GM12878 (cell line): ENCODE results near the gene BACE2. TPM values are rescaled to one million over a fixed set of nuclear protein-coding genes. Genes with fewer than 3 reads are reported as not detected.

Source experiments
- ATAC-seq: fragments of 200-7000 bp; cut with Tn5 transposase; 3 replicates; pipeline ENCODE4 v1.9.1; 2020; ENCODE audit warnings: mild to moderate bottlenecking, moderate library complexity
- BruUV-seq: library from RNA; stranded (reverse); fragments of 400-500 nt; replicated peaks from 2 replicates; lab custom pipeline; 2021; lab: Mats Ljungman, UMichigan
- CTCF ChIA-PET: fragments of 300-600 bp; sonication (Branson Sonifier 250); formaldehyde crosslinking; extraction: SDS; loops from one replicate; lab custom pipeline; 2021; ENCODE audit warnings: inconsistent platforms; lab: Yijun Ruan, JAX
- POLR2A ChIA-PET: fragments of 350-600 bp; formaldehyde crosslinking; extraction: SDS; loops from one replicate; lab custom pipeline; 2021; ENCODE audit warnings: inconsistent platforms; lab: Charles Lee
- RAD21 ChIA-PET: fragments of 300-600 bp; sonication (Branson Sonifier 250); formaldehyde crosslinking; loops from one replicate; lab custom pipeline; 2023; ENCODE audit warnings: antibody characterized with exemption; ENCODE audit not compliant: unreplicated experiment; lab: Charles Lee
- SMC1A ChIA-PET: fragments of 300-600 bp; sonication (Branson Sonifier 250); formaldehyde crosslinking; loops from one replicate; lab custom pipeline; 2023; ENCODE audit not compliant: unreplicated experiment, uncharacterized antibody; lab: Charles Lee
- DNase-seq: peaks from one replicate; pipeline ENCODE4 v3.0.0-alpha.2; 2011; ENCODE audit warnings: low read depth, low spot score
- FAIRE-seq: peaks from 3 replicates; lab custom pipeline; 2011; peaks lifted over from hg19 to GRCh38; lab: Jason Lieb, UNC
- H2AFZ ChIP-seq: 2 replicates; pipeline ENCODE4 v1.6.0; 2011; ENCODE audit warnings: low read depth, low read length, control low read depth; ENCODE audit not compliant: control insufficient read depth
- H3K27ac ChIP-seq: 2 replicates; pipeline ENCODE4 v1.5.1; 2011; ENCODE audit warnings: control low read depth; ENCODE audit not compliant: control insufficient read depth, insufficient read depth
- H3K27me3 ChIP-seq, 2 experiments: replicated peaks in 1 of 2; 2 replicates each; pipeline versions ENCODE4 v1.6.0 to v1.6.1; 2011; ENCODE audit warnings: low read length in 1 of 2; ENCODE audit not compliant: control insufficient read depth in 2 of 2, insufficient read depth in 2 of 2
- H3K36me3 ChIP-seq, 2 experiments: 2 replicates each; pipeline ENCODE4 v1.5.1; 2011; ENCODE audit warnings: low read length in 1 of 2; ENCODE audit not compliant: control insufficient read depth in 2 of 2, insufficient read depth in 2 of 2
- H3K4me1 ChIP-seq: 2 replicates; pipeline ENCODE4 v1.6.1; 2011; ENCODE audit warnings: mild to moderate bottlenecking, low read length, moderate library complexity, mixed read lengths; ENCODE audit not compliant: control insufficient read depth, insufficient read depth
- H3K4me2 ChIP-seq: 2 replicates; pipeline ENCODE4 v1.6.0; 2011; ENCODE audit warnings: control low read depth; ENCODE audit not compliant: control insufficient read depth, insufficient read depth
- H3K4me3 ChIP-seq: fragments of 200-600 bp; sonication (generic); 2 replicates; pipeline ENCODE4 v1.5.1; 2016
- H3K79me2 ChIP-seq: 2 replicates; pipeline ENCODE4 v1.6.0; 2011; ENCODE audit warnings: low read length; ENCODE audit not compliant: control insufficient read depth, insufficient read depth
- H3K9ac ChIP-seq: 2 replicates; pipeline ENCODE4 v1.8.0; 2011; ENCODE audit warnings: low read length, control low read depth, mixed read lengths; ENCODE audit not compliant: control insufficient read depth, insufficient read depth
- H3K9me3 ChIP-seq: replicated peaks from 3 replicates; pipeline ENCODE4 v1.5.1; 2011; ENCODE audit warnings: mild to moderate bottlenecking, low read length; ENCODE audit not compliant: control insufficient read depth, insufficient read depth
- H4K20me1 ChIP-seq: 2 replicates; pipeline ENCODE4 v1.6.0; 2011; ENCODE audit not compliant: control insufficient read depth, insufficient read depth
- ATF7 ChIP-seq: fragments of 450-650 bp; IDR thresholded peaks from 2 replicates; pipeline ENCODE4 v1.6.1; 2016; ENCODE audit warnings: low read depth, mild to moderate bottlenecking
- BCL11A ChIP-seq: IDR thresholded peaks from 2 replicates; pipeline ENCODE4 v1.6.1; 2011; ENCODE audit warnings: low read depth, low read length
- BMI1 ChIP-seq: fragments of 450-650 bp; IDR thresholded peaks from 2 replicates; pipeline ENCODE4 v1.6.1; 2016; ENCODE audit warnings: mild to moderate bottlenecking, moderate library complexity, borderline replicate concordance
- CHD2 ChIP-seq: IDR thresholded peaks from 2 replicates; pipeline ENCODE4 v1.6.1; 2011; ENCODE audit warnings: low read depth, low read length, improper control_type of control experiment, borderline replicate concordance
- ESRRA ChIP-seq: IDR thresholded peaks from 2 replicates; pipeline ENCODE4 v1.6.1; 2012; ENCODE audit warnings: mild to moderate bottlenecking, low read length, improper control_type of control experiment
- RELA ChIP-seq: fragments of 450-650 bp; IDR thresholded peaks from 2 replicates; pipeline ENCODE4 v1.8.0; 2014; ENCODE audit warnings: borderline replicate concordance; ENCODE audit not compliant: partially characterized antibody
- WGBS: methylation state at CpG from one replicate; pipeline ENCODE4 v1.1.6; 2016; ENCODE audit warnings: low lambda C conversion rate; ENCODE audit not compliant: insufficient replicate concordance, insufficient coverage; ENCODE audit errors: missing lambda C conversion rate; 5-methylcytosine and 5-hydroxymethylcytosine counted together
- in situ Hi-C: fragments of 300-500 bp; cut with MboI; formaldehyde crosslinking; loops from 9 replicates; pipeline ENCODE4 v1.14.3; 2018; ENCODE audit warnings: mixed read lengths
- intact Hi-C: fragments of 100-400 bp; cut with micrococcal nuclease; formaldehyde crosslinking; loops from one replicate; pipeline ENCODE4 v1.14.2; 2022; ENCODE audit not compliant: unreplicated experiment
- polyA plus RNA-seq, 11 experiments: library from polyadenylated mRNA; depleted of rRNA in 4 of 11; unstranded in 6 of 11; stranded (reverse) in 5 of 11; fragments of >200 nt; fragmentation: Nextera tagmentation in 4 of 11; fragmentation: Illumina TruSeq in 1 of 11; extraction: Ambion mirVana in 4 of 11; extraction: Trizol in 1 of 11; gene quantifications; 1 replicate in 1 of 11; 2 replicates in 10 of 11; pipeline versions ENCODE4 v1.2.1 to v1.2.3, GENCODE V29; 2011 to 2016; ENCODE audit warnings: inconsistent platforms in 2 of 11, missing spikeins in 2 of 11, low read depth in 1 of 11
- total RNA-seq, 4 experiments: library from RNA; depleted of rRNA in 3 of 4; stranded (reverse); fragments of >200 nt in 3 of 4; fragmentation: Illumina TruSeq in 1 of 4; extraction: Trizol in 1 of 4; gene quantifications; 2 replicates each; pipeline versions ENCODE4 v1.2.1 to v1.2.3, GENCODE V29; 2013 to 2021
- TF ChIP-seq, protein P1 (sequence below): fragments of 450-650 bp; IDR thresholded peaks from 2 replicates; pipeline ENCODE4 v1.6.1; 2018; ENCODE audit warnings: borderline replicate concordance, mild to moderate bottlenecking; ENCODE audit not compliant: partially characterized antibody

BACE2 gene
- total and polyA plus RNA-seq, 10 of the 15 experiments (the other 5 are each of a cell fraction or from before 2014, with no cell fraction given): 0.04 to 0.69 (median 0.18) TPM; not detected in 5

DNA sequence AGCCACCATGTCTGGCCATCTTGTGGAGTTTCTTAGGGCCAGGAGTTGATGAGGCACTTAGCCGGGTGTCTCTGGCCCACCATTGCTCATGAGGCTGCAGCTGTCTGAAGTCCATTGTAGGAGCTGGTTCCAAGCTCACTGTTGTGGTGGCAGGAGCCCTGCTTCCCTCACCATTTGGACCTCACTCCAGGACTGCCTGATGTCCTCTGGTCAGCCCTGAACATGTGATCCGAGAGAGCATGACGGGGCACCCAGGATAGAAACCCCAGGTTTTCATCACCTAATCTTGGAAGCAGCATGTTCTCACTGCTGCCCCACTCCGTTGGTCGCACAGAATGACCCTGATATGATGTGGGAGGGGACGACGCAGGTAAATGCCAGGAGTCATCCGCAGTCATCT, 92.5 kb downstream of the BACE2 start:
- ChIA-PET POLR2A (no interaction called here), RAD21 (no interaction called here)
- in situ Hi-C loops: no loop called here

GRCh38 chr21:41267346-41267745, 99.4 kb downstream of the BACE2 start:
- in situ Hi-C loops: no loop called here
- DNase-seq (no peak), ATAC-seq (no peak)
- SMC1A ChIA-PET: interaction anchor here (0.7 to 3.9 kb wide), 2 partner anchors 15 to 80 kb away, joined by 3 to 15 read pairs; no protein-coding TSS in a partner anchor
- no peaks in the 10 kb centered on the region for H3K36me3 ChIP-seq
- TF ChIP-seq, protein P1, sequence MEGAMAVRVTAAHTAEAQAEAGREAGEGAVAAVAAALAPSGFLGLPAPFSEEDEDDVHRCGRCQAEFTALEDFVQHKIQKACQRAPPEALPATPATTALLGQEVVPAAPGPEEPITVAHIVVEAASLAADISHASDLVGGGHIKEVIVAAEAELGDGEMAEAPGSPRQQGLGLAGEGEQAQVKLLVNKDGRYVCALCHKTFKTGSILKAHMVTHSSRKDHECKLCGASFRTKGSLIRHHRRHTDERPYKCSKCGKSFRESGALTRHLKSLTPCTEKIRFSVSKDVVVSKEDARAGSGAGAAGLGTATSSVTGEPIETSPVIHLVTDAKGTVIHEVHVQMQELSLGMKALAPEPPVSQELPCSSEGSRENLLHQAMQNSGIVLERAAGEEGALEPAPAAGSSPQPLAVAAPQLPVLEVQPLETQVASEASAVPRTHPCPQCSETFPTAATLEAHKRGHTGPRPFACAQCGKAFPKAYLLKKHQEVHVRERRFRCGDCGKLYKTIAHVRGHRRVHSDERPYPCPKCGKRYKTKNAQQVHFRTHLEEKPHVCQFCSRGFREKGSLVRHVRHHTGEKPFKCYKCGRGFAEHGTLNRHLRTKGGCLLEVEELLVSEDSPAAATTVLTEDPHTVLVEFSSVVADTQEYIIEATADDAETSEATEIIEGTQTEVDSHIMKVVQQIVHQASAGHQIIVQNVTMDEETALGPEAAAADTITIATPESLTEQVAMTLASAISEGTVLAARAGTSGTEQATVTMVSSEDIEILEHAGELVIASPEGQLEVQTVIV: no peak
- TF ChIP-seq BMI1 (no peak), ESRRA (no peak), CHD2 (no peak), BCL11A (no peak)
- TF ChIP-seq, all 136 proteins: peak for 0
- no peaks in the 10 kb centered on the region for H3K9me3 ChIP-seq
- H3K4me1 ChIP-seq: no peaks in the 10 kb centered on the region
- no peak for FAIRE-seq
- intact Hi-C loops: no loop called here
- H3K4me2 ChIP-seq: no peak overlapping the region
- H3K27ac ChIP-seq: no peak overlapping the region
- ChIA-PET POLR2A (no interaction called here), RAD21 (no interaction called here), CTCF (interaction anchor here (1.5 kb wide), 1 partner anchor 16 kb away, joined by 4 read pairs; no protein-coding TSS in a partner anchor)
- no peak overlapping the region for H2AFZ ChIP-seq
- H3K9ac ChIP-seq: no peak overlapping the region
- no peaks in the 10 kb centered on the region for H3K79me2 ChIP-seq
- BruUV-seq: no TSS peak
- no peak overlapping the region for H3K4me3 ChIP-seq
- H3K27me3 ChIP-seq: no peaks in the 10 kb centered on the region
- WGBS: 53% methylated on average over 2 of the region's 2 CpGs
- H4K20me1 ChIP-seq: no peaks in the 10 kb centered on the region

More for the DNA sequence above, 92.5 kb downstream of the BACE2 start:
- SMC1A ChIA-PET: interaction anchor here (1.6 kb wide), 1 partner anchor 23 kb away, joined by 3 read pairs; no protein-coding TSS in a partner anchor
- no peak overlapping the region for H3K4me2 ChIP-seq
- DNase-seq (no peak), ATAC-seq (no peak), FAIRE-seq (no peak)
- H2AFZ ChIP-seq: no peak overlapping the region
- H3K79me2 ChIP-seq: no peaks in the 10 kb centered on the region
- H3K27me3 ChIP-seq: no peaks in the 10 kb centered on the region
- no peak for TF ChIP-seq RELA
- no peak for TF ChIP-seq ATF7
- H3K4me1 ChIP-seq: no peaks in the 10 kb centered on the region
- WGBS: 58% methylated on average over 8 of the region's 8 CpGs
- CTCF ChIA-PET: no interaction called here
- no peak overlapping the region for H3K27ac ChIP-seq
- BruUV-seq: no TSS peak
- H3K9me3 ChIP-seq: no peaks in the 10 kb centered on the region
- no peaks in the 10 kb centered on the region for H3K36me3 ChIP-seq
- intact Hi-C loops: no loop called here
- no peaks in the 10 kb centered on the region for H4K20me1 ChIP-seq
- no peak overlapping the region for H3K4me3 ChIP-seq
- no peak overlapping the region for H3K9ac ChIP-seq
